OCI-LY7 (cell line): Measurements from ENCODE around the gene PTPN13. TPM values are rescaled to one million over a fixed set of nuclear protein-coding genes. Genes with fewer than 3 reads are reported as not detected.

Experiments
- BruUV-seq: library from RNA; stranded (reverse); fragments of 400-500 nt; replicated peaks from 2 replicates; lab custom pipeline; 2021; lab: Mats Ljungman, UMichigan
- CTCF ChIA-PET: fragments of 300-600 bp; sonication (Branson Sonifier 250); formaldehyde crosslinking; loops from one replicate; lab custom pipeline; 2022; ENCODE audit warnings: antibody characterized with exemption; ENCODE audit not compliant: unreplicated experiment; lab: Charles Lee
- POLR2A ChIA-PET: fragments of 300-600 bp; sonication (Branson Sonifier 250); formaldehyde crosslinking; loops from one replicate; lab custom pipeline; 2022; ENCODE audit warnings: antibody characterized with exemption; lab: Charles Lee
- DNase-seq: peaks from one replicate; pipeline ENCODE4 v3.0.0-alpha.2; 2015; ENCODE audit warnings: low spot score
- H2AFZ ChIP-seq: fragments of 200-600 bp; sonication (generic), shearing (Covaris generic); 2 replicates; pipeline ENCODE4 v1.6.1; 2014; ENCODE audit warnings: mild to moderate bottlenecking, antibody characterized with exemption, low read length, moderate library complexity
- H3K27ac ChIP-seq: fragments of 200-600 bp; sonication (generic); 2 replicates; pipeline ENCODE4 v1.5.1; 2014; ENCODE audit warnings: mixed run types, low read depth, mild to moderate bottlenecking, moderate library complexity, low read length, inconsistent platforms; ENCODE audit not compliant: poor library complexity, severe bottlenecking
- H3K36me3 ChIP-seq: fragments of 200-600 bp; sonication (generic); 2 replicates; pipeline ENCODE4 v1.6.1; 2014; ENCODE audit warnings: mild to moderate bottlenecking, antibody characterized with exemption, low read length, moderate library complexity, mixed read lengths; ENCODE audit not compliant: insufficient read depth
- H3K4me1 ChIP-seq: fragments of 200-600 bp; sonication (generic); 2 replicates; pipeline ENCODE4 v1.5.1; 2014; ENCODE audit warnings: mild to moderate bottlenecking, low read length; ENCODE audit not compliant: insufficient read depth, poor library complexity, severe bottlenecking
- H3K4me2 ChIP-seq: fragments of 200-600 bp; sonication (generic); 2 replicates; pipeline ENCODE4 v1.6.1; 2014; ENCODE audit warnings: mild to moderate bottlenecking, low read length
- H3K4me3 ChIP-seq: fragments of 200-600 bp; sonication (generic); 2 replicates; pipeline ENCODE4 v1.5.1; 2014; ENCODE audit warnings: mild to moderate bottlenecking, low read depth, low read length; ENCODE audit not compliant: poor library complexity, severe bottlenecking
- H3K79me2 ChIP-seq: fragments of 200-600 bp; sonication (generic); 2 replicates; pipeline ENCODE4 v1.6.1; 2016; ENCODE audit warnings: low read depth, mild to moderate bottlenecking, low read length, moderate library complexity, mixed read lengths; ENCODE audit not compliant: insufficient read depth
- H3K9me2 ChIP-seq: fragments of 200-600 bp; sonication (generic); 2 replicates; pipeline ENCODE4 v1.6.1; 2016; ENCODE audit warnings: mild to moderate bottlenecking, low read length, mixed read lengths; ENCODE audit not compliant: insufficient read depth
- H3K9me3 ChIP-seq: fragments of 200-600 bp; sonication (generic); 2 replicates; pipeline ENCODE4 v1.6.1; 2014; ENCODE audit warnings: mild to moderate bottlenecking, mixed run types, low read length, mixed read lengths
- H4K20me1 ChIP-seq: fragments of 200-600 bp; sonication (generic); 2 replicates; pipeline ENCODE4 v1.6.1; 2014; ENCODE audit warnings: mild to moderate bottlenecking, antibody characterized with exemption, low read length, moderate library complexity, mixed read lengths; ENCODE audit not compliant: insufficient read depth
- CTCF ChIP-seq: fragments of 200-600 bp; sonication (generic); conservative IDR thresholded peaks from 2 replicates; pipeline ENCODE4 v1.5.1; 2014; ENCODE audit warnings: mild to moderate bottlenecking, antibody characterized with exemption, low read length, moderate library complexity, mixed read lengths
- EZH2phosphoT487 ChIP-seq: fragments of 200-600 bp; sonication (generic); IDR thresholded peaks from 2 replicates; pipeline ENCODE4 v1.6.1; 2018; ENCODE audit warnings: low read depth, borderline replicate concordance, mild to moderate bottlenecking, mixed run types, antibody characterized with exemption, low read length, moderate library complexity, mixed read lengths
- intact Hi-C: fragments of 100-400 bp; cut with micrococcal nuclease; formaldehyde crosslinking; loops from one replicate; pipeline ENCODE4 v1.10.0; 2022; ENCODE audit not compliant: unreplicated experiment
- total RNA-seq, 2 experiments: library from RNA; depleted of rRNA in 1 of 2; stranded (reverse); fragments of >200 nt in 1 of 2; shearing (Covaris generic) in 1 of 2; gene quantifications; 2 replicates each; pipeline ENCODE4 v1.2.3, GENCODE V29; 2014 to 2022

The PTPN13 gene
- total RNA-seq, 2 experiments from 2014 or later = not detected

- no peaks in the 10 kb centered on the region for H3K36me3 ChIP-seq
- no peaks in the 10 kb centered on the region for H3K79me2 ChIP-seq
- H3K4me3 ChIP-seq = no peak overlapping the region
- POLR2A ChIA-PET = no interaction called here
- no peak for TF ChIP-seq EZH2phosphoT487
- TF ChIP-seq CTCF = no peak
- no peaks in the 10 kb centered on the region for H4K20me1 ChIP-seq
- H3K27ac ChIP-seq = no peak overlapping the region
- intact Hi-C loops = no loop called here
- CTCF ChIA-PET = no interaction called here
- no peak for DNase-seq
- H3K9me3 ChIP-seq = no peaks in the 10 kb centered on the region
- no TSS peak for BruUV-seq
- H2AFZ ChIP-seq = no peak overlapping the region
- no peaks in the 10 kb centered on the region for H3K4me1 ChIP-seq
- no peaks in the 10 kb centered on the region for H3K9me2 ChIP-seq
- no peak overlapping the region for H3K4me2 ChIP-seq
Observed at GRCh38 chr4:86741846-86742245, 147.7 kb downstream of the PTPN13 start.

DNA sequence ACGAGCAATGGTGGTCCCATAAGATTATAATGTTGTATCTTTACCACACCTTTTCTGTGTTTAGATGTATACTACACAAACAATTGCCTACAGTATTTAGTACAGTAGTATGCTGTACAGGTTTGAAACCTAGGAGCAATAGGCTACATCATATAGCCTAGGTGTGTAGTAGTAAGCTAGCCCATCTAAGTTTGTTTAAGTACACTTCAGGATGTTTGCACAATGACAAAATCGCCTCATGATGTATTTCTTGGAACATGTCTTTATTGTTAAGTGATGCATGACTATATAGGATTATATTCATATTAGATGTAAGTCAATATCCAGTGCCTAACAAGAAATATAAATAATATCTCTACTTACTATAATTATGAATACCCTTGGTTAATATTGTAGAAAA is 150.5 kb downstream of the PTPN13 start:
- Histone ChIP-seq H3K4me1 (no peaks in the 10 kb centered on the region), H3K27ac (no peak overlapping the region), H3K36me3 (no peaks in the 10 kb centered on the region), H3K9me2 (no peaks in the 10 kb centered on the region), H3K4me3 (no peak overlapping the region), H3K9me3 (no peaks in the 10 kb centered on the region), H4K20me1 (no peaks in the 10 kb centered on the region), H2AFZ (no peak overlapping the region), H3K79me2 (no peaks in the 10 kb centered on the region), H3K4me2 (no peak overlapping the region)
- CTCF ChIA-PET = no interaction called here
- TF ChIP-seq EZH2phosphoT487 (no peak), CTCF (no peak)
- POLR2A ChIA-PET = interaction anchor here (0.6 kb wide), 1 partner anchor 62 kb away, joined by 3 read pairs; no protein-coding TSS in a partner anchor
- no peak for DNase-seq
- intact Hi-C loops = no loop called here
- no TSS peak for BruUV-seq

GRCh38 chr4:86749121-86749520 is 155.0 kb downstream of the PTPN13 start:
- Histone ChIP-seq H3K4me1 (no peaks in the 10 kb centered on the region), H3K4me3 (no peak overlapping the region), H4K20me1 (no peaks in the 10 kb centered on the region), H3K36me3 (no peaks in the 10 kb centered on the region), H3K9me3 (no peaks in the 10 kb centered on the region), H3K27ac (no peak overlapping the region), H2AFZ (no peak overlapping the region), H3K4me2 (no peak overlapping the region), H3K9me2 (no peaks in the 10 kb centered on the region), H3K79me2 (no peaks in the 10 kb centered on the region)
- no peak for DNase-seq
- POLR2A ChIA-PET = interaction anchor here (1.0 kb wide), 1 partner anchor 16 kb away, joined by 4 read pairs; no protein-coding TSS in a partner anchor
- BruUV-seq = no TSS peak
- intact Hi-C loops = no loop called here
- TF ChIP-seq EZH2phosphoT487 (no peak), CTCF (no peak)
- CTCF ChIA-PET = no interaction called here
